ENCODE data around the gene ALAS1. TPM values are rescaled to one million over a fixed set of nuclear protein-coding genes. Genes with fewer than 3 reads are reported as not detected.

The ALAS1 gene
- total RNA-seq, 3 donors from 2014 or later, result 25.9 to 34.7 (median 33.3) TPM

DNA sequence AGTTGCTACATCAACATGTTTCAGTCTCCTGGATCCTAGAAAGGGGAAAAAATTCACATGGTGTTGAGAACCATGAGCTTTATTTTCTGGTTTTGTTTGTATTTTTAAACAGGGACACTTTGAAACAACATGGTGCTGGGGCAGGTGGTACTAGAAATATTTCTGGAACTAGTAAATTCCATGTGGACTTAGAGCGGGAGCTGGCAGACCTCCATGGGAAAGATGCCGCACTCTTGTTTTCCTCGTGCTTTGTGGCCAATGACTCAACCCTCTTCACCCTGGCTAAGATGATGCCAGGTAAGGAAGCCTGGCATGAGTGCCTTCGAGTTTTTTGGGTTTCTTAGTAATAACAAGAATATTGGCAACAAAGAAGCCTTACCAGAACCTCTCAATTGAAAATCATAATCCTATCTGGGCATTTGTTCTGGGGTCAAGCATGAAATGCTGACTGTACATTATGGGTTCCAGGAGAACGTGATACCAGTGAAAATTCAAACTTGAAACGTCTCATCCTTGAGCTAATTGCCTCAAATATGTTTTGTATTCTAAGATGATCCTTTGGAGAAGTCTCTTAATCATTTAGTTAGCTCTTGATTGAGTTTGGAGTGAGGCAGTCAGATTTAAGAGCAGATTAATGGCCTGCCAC is 7.9 kb downstream of the ALAS1 start:
- intact Hi-C loops (cut with DNase I; ENCODE audit: low total_unique reads), result no loop called here
- no peak for DNase-seq (ENCODE audit: low spot score in 2 of 2)
- H3K27me3 ChIP-seq, result no peaks in the 10 kb centered on the region

DNA sequence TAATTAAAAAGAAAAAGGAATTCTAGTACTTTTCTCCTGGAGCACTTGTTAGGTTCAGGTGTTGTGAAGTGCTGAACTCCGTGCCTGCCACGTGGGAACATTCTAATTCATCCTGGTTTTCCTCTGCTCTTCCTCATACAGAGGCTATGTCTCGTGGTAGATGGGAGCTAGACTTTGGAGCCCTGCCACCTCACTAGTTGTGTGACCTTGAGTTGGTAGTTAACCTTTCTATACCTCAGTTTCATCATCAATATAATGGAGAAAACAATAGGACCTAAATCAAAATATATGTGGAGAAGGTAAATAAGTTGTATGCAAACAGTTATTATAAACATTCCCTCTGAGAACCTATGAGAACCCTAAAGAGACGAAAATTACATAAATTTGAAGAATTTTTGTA is 10.6 kb downstream of the ALAS1 start:
- H3K9me3 ChIP-seq, result no peaks in the 10 kb centered on the region
- DNase-seq (ENCODE audit: low spot score in 2 of 2), result no peak
- TF ChIP-seq POLR2AphosphoS5 (IDR thresholded peaks at IDR 0.05), result no peak
- TF ChIP-seq, protein P1, sequence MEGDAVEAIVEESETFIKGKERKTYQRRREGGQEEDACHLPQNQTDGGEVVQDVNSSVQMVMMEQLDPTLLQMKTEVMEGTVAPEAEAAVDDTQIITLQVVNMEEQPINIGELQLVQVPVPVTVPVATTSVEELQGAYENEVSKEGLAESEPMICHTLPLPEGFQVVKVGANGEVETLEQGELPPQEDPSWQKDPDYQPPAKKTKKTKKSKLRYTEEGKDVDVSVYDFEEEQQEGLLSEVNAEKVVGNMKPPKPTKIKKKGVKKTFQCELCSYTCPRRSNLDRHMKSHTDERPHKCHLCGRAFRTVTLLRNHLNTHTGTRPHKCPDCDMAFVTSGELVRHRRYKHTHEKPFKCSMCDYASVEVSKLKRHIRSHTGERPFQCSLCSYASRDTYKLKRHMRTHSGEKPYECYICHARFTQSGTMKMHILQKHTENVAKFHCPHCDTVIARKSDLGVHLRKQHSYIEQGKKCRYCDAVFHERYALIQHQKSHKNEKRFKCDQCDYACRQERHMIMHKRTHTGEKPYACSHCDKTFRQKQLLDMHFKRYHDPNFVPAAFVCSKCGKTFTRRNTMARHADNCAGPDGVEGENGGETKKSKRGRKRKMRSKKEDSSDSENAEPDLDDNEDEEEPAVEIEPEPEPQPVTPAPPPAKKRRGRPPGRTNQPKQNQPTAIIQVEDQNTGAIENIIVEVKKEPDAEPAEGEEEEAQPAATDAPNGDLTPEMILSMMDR (IDR thresholded peaks at IDR 0.05), result no peak
- no peak for TF ChIP-seq POLR2A (IDR thresholded peaks at IDR 0.05)
- H3K4me3 ChIP-seq, result no peak overlapping the region
- intact Hi-C loops (cut with DNase I; ENCODE audit: low total_unique reads), result no loop called here
- H3K4me1 ChIP-seq, result no peaks in the 10 kb centered on the region
- H3K27me3 ChIP-seq, result no peaks in the 10 kb centered on the region
- no peak overlapping the region for H3K27ac ChIP-seq
- peaks cover 13% of the 10 kb centered on the region for H3K36me3 ChIP-seq

More for the DNA sequence above, 7.9 kb downstream of the ALAS1 start:
- Histone ChIP-seq H3K27ac (peak overlapping the region in 1 of 2 donors; percentile 41), H3K4me1 (no peaks in the 10 kb centered on the region), H3K4me3 (no peak overlapping the region), H3K9me3 (no peaks in the 10 kb centered on the region), H3K36me3 (peaks cover 7% of the 10 kb centered on the region)
- TF ChIP-seq, protein P1 (IDR thresholded peaks at IDR 0.05), result no peak
- no peak for TF ChIP-seq POLR2AphosphoS5 (IDR thresholded peaks at IDR 0.05)
- TF ChIP-seq POLR2A (IDR thresholded peaks at IDR 0.05), result no peak

DNA sequence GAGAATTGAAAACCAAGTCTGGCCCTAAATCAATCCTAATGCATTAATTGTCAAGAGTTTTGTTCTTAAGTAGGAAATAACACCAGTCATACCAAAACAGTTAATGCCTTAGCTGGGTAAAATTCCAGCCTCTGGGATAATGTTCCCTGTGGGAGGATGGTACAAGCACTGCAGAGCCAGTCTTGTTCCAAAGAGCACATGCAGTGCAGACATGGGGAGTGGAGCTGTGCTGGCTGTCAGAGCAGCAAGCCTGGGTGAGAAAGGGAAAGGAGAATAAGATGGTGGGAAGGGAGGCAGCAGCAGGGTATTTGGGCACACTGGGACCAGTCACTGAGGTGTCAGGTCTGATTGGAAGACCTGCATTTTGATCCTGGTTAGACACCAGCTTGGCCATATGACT is 12.1 kb downstream of the ALAS1 start:
- no peak for DNase-seq (ENCODE audit: low spot score in 2 of 2)
- intact Hi-C loops (cut with DNase I; ENCODE audit: low total_unique reads), result no loop called here
- H3K4me1 ChIP-seq, result no peaks in the 10 kb centered on the region

DNA sequence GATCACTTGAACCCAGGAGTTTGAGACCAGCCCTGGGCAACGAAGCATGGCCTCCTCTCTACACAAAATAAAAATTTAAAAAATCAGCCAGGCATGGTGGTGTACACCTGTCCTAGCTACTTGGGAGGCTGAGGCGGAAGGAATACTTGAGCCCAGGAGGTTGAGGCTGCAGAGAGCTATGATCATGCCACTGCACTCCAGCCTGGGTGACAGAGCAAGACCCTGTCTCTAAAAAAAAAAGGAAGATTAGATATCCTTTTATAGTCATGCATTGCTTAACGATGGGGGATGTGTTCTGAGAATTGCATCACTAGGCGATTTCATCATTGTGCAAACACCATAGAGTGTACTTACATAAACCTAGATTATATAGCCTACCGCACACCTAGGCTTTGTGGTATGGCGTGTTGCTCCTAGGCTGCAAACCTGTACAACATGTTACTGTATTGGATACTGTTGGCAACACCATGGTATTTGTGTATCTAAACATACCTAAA is 12.6 kb downstream of the ALAS1 start:
- H3K9me3 ChIP-seq, result no peaks in the 10 kb centered on the region
- intact Hi-C loops (cut with DNase I; ENCODE audit: low total_unique reads), result no loop called here

More for the DNA sequence above, 12.1 kb downstream of the ALAS1 start:
- Histone ChIP-seq H3K27ac (no peak overlapping the region), H3K4me3 (no peak overlapping the region), H3K27me3 (no peaks in the 10 kb centered on the region), H3K9me3 (no peaks in the 10 kb centered on the region), H3K36me3 (peaks cover 18% of the 10 kb centered on the region)
- no peak for TF ChIP-seq POLR2A (IDR thresholded peaks at IDR 0.05)
- no peak for TF ChIP-seq POLR2AphosphoS5 (IDR thresholded peaks at IDR 0.05)
- TF ChIP-seq, protein P1 (IDR thresholded peaks at IDR 0.05), result no peak

More for the DNA sequence above, 12.6 kb downstream of the ALAS1 start:
- Histone ChIP-seq H3K27me3 (no peaks in the 10 kb centered on the region), H3K27ac (no peak overlapping the region), H3K36me3 (peaks cover 18% of the 10 kb centered on the region), H3K4me1 (no peaks in the 10 kb centered on the region), H3K4me3 (no peak overlapping the region)
- no peak for DNase-seq (ENCODE audit: low spot score in 2 of 2)
- TF ChIP-seq POLR2AphosphoS5 (IDR thresholded peaks at IDR 0.05), result no peak
- TF ChIP-seq, protein P1 (IDR thresholded peaks at IDR 0.05), result no peak
- no peak for TF ChIP-seq POLR2A (IDR thresholded peaks at IDR 0.05)
